AG09309 (cell line): ENCODE data around the gene PRKRIP1.
"Not testable (repeated sequence)": the region's sequence is repeated elsewhere in the genome, so short reads cannot be mapped to it uniquely, and the experiment has no call there.

ENCODE experiments used
- DNase-seq: peaks from one replicate; pipeline ENCODE4 v3.0.0-alpha.2; 2010; ENCODE audit warnings: low read depth
- H3K4me3 ChIP-seq: 2 replicates; pipeline ENCODE4 v1.5.1; 2011; ENCODE audit warnings: mild to moderate bottlenecking, low read depth, low read length, moderate library complexity; ENCODE audit not compliant: control insufficient read depth
- CTCF ChIP-seq: IDR thresholded peaks from 2 replicates; pipeline ENCODE4 v1.5.1; 2011; ENCODE audit warnings: mild to moderate bottlenecking, low read depth, low read length, inconsistent platforms; ENCODE audit not compliant: insufficient read depth, control insufficient read depth; ENCODE audit errors: missing control alignments

PRKRIP1 gene, protein sequence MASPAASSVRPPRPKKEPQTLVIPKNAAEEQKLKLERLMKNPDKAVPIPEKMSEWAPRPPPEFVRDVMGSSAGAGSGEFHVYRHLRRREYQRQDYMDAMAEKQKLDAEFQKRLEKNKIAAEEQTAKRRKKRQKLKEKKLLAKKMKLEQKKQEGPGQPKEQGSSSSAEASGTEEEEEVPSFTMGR

DNA sequence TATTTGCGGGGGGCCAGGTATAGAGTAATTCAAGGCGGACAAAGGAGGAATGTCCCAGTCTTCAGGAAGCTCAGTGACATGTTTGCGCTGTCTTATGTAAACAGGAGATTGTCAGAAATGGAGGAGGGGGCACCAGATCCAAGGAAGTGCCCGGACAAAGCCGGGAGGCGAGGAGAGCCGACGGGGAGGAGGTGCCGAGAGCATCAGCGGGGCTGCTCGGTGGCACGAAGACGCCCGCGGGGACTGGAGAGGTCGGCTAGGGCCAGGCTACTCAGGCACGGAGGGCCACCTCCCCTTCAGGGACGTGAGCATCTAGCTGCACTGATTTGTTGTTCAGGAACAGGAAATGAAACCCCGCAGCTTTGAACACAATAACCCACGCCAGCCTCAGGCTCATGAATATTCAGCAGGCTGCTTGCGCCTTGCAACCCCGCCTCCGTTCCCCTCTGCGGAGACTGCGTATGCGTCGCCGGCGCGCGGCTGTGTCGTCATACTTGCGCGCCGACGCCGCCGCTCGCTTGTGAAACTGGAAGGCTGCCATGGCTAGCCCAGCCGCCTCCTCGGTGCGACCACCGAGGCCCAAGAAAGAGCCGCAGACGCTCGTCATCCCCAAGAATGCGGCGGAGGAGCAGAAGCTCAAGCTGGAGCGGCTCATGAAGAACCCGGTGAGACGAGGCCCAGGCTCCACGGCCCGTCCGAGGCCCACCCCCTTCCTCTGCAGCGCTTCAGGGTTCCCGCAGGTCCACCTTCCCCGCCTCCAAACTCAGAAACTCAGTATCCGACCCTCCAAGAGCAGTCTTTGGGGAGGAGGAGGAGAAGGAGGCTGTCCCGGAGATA is at the start of gene PRKRIP1:
TSS of gene PRKRIP1 (plus strand) at position 491 of the 837 bp plus-strand sequence. CDS start at position 540, 49 bp downstream.
- peak; percentile 55 for DNase-seq
- no peak for TF ChIP-seq CTCF
- peak within 1 kb of the TSS; percentile 99 for H3K4me3 ChIP-seq

DNA sequence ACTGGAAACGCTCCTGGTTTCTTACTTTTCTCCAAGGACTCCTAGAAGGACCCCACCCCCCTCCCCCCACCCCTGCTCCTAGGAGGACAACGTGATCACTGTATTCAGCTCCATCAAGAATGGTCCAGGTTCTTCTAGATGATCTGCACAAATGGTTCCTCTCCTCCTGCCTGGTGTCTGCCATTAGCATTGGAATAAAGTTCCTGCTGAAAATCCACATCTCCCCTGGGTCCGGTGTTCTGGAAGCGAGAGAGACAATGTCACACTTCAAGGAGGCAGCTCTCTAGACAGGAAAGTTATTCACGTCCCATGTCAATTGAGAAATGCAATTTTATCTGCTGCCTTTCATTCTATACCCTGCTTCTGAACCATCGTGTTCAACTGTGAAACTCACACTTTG is 49.2 kb upstream of the PRKRIP1 start:
- H3K4me3 ChIP-seq, DNase-seq: not testable (repeated sequence)

GRCh38 chr7:102356344-102356743 is 39.8 kb upstream of the PRKRIP1 start, which contains the start of gene SPDYE6:
Gene SPDYE6, minus strand, starts transcription at chr7:102356444. Its CDS starts 421 bp downstream, at chr7:102356023.
- not testable (repeated sequence) for H3K4me3 ChIP-seq, DNase-seq

GRCh38 chr7:102363549-102364393 is 32.4 kb upstream of the PRKRIP1 start:
- peak overlapping the region; percentile 59 for H3K4me3 ChIP-seq
- TF ChIP-seq CTCF = peak; percentile 8
- DNase-seq = peak; percentile 94

DNA sequence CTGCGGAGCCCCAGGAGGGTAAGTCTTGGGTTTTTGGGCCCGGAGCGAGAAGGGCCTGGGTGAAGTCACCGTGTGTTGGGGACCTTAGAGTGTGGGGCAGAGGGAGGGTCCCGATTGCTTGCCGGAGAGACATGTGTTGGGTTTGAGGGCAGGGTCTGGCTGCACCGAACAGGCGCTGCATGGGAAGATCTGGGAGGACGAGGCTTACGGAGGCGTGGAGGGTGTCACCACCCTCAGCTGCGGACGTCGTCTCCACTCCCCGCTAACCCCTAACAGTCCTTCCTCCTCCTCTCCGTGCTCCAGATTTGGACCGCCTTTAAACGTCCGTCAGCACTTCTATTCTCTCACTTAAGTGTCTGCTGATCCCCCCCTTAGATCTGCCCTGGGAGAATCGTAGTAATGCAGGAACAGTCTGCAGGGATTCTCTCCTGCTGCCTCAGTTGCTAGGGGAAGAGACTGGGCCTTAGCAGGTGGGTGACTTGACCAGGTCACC is 31.7 kb upstream of the PRKRIP1 start:
- peak overlapping the region; percentile 59 for H3K4me3 ChIP-seq
- DNase-seq = not testable (repeated sequence)

GRCh38 chr7:102365390-102365789 is 30.8 kb upstream of the PRKRIP1 start:
- H3K4me3 ChIP-seq, DNase-seq: not testable (repeated sequence)

GRCh38 chr7:102370038-102370437 is 26.1 kb upstream of the PRKRIP1 start:
- not testable (repeated sequence) for H3K4me3 ChIP-seq, DNase-seq

GRCh38 chr7:102372796-102373195 is 23.4 kb upstream of the PRKRIP1 start:
- H3K4me3 ChIP-seq, DNase-seq: not testable (repeated sequence)

- no peak overlapping the region for H3K4me3 ChIP-seq
- no peak for TF ChIP-seq CTCF
- DNase-seq = no peak
Measured at GRCh38 chr7:102376964-102377466, 19.1 kb upstream of the PRKRIP1 start.

GRCh38 chr7:102380837-102381236 is 15.3 kb upstream of the PRKRIP1 start:
- not testable (repeated sequence) for H3K4me3 ChIP-seq, DNase-seq

DNA sequence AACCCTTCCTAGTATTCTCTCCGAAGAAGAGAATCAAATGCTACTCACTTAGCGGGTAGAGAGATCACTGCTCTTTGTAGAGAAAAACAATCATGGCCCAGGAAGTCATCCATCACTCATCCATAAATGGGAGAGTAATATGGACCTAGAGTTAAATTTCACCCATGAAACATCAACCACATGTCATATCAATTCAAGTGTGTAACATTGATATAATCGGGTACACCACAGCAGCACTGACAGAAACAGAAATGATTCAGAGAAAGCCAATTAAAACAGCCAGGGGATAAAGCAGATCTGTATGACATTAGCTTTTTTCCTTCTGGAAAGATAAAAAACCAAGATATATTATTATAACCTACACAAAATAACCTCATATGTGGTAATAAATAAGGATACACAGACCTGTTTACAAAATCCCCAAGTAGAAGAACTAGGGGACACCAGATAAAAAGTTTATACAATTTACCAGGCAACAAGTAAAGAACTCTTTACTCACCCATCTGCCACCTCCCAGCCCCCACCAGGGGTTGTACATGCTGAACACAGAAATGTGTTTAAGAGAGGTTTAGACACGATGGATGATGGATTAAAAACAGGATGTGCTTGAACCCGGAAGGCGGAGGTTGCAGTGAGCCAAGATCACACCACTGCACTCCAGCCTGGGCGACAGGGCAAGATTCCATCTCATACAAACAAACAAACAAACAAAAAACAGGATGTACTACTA is 14.3 kb upstream of the PRKRIP1 start:
- DNase-seq, H3K4me3 ChIP-seq: not testable (repeated sequence)
